ENCODE data around the gene DCT.

The DCT gene

DNA sequence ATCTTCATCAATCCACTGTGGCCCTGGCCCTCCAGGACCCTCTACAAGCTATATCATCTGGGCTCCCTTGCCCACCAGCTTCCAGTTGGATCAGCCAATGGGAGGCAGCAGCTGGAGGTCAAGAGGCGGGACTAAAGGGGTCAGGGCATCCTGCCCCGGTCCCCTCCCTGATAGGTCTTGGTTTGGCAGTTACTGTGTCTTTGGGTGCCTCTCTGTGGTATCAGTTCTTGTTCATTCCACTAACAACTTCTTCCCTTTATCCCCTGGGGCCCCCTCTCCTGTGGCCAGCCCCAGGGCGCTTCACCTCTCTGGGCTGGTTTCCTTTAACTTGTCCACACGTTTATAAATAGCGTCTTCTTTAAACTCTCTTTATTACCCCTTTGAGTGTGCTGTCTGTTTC is 83.6 kb downstream of the DCT start:
- Mint-ChIP-seq H3K4me1 (peaks cover 5% of the 10 kb centered on the region), H3K27me3 (peaks cover 2% of the 10 kb centered on the region), H3K36me3 (ENCODE audit: low read depth) (no peaks in the 10 kb centered on the region), H3K4me3 (no peak overlapping the region), H3K27ac (no peak overlapping the region), H3K9me3 (peaks cover 5% of the 10 kb centered on the region)
- ATAC-seq: no peak
- DNase-seq: no peak

DNA sequence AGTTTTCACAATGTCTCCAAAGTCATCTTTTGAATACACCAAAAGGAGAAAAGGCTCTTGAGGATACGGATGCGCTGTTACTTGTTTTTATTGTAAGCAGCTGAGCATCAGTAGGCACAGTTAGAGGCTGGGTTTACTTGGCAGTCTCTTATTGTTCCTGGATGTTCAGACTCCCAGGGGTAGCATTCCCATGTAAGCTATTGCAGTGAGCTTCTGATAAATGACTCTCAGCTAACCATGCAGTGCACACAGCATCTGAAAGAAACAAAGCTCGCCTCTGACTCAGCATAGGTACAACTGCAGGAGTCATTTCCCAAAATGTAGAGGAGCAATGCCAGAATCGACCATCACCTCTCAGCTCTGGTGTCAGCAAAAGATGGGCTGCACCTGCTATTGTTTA is 84.8 kb downstream of the DCT start:
- H3K4me3 Mint-ChIP-seq: no peak overlapping the region
- H3K4me1 Mint-ChIP-seq: peaks cover 5% of the 10 kb centered on the region
- DNase-seq (no peak), ATAC-seq (no peak)
- no peaks in the 10 kb centered on the region for H3K36me3 Mint-ChIP-seq (ENCODE audit: low read depth)
- H3K27ac Mint-ChIP-seq: no peak overlapping the region
- H3K9me3 Mint-ChIP-seq: peaks cover 5% of the 10 kb centered on the region
- H3K27me3 Mint-ChIP-seq: peaks cover 2% of the 10 kb centered on the region

DNA sequence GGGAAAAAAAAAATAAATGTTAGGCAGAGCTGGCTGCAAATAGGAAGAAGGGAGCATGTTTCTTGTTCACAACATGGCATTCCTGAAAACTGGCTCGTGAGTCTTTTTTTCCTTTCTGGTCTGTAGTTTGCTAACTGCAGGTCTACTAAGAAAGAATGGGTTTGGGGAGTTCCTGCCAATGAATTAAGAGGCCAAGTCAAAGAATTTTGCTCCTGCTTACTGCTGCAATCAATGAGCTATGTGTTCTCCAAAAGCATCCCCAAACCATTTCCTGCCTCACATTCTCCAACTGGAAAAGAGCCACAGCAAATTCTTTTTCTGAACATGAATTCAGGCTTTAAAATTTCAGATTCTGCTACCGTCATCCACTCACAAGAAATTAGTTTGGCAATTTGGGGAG is 88.6 kb downstream of the DCT start:
- Mint-ChIP-seq H3K27ac (no peak overlapping the region), H3K4me1 (peaks cover 2% of the 10 kb centered on the region), H3K36me3 (ENCODE audit: low read depth) (no peaks in the 10 kb centered on the region), H3K4me3 (no peak overlapping the region), H3K9me3 (no peaks in the 10 kb centered on the region), H3K27me3 (no peaks in the 10 kb centered on the region)
- ATAC-seq (no peak), DNase-seq (no peak)

DNA sequence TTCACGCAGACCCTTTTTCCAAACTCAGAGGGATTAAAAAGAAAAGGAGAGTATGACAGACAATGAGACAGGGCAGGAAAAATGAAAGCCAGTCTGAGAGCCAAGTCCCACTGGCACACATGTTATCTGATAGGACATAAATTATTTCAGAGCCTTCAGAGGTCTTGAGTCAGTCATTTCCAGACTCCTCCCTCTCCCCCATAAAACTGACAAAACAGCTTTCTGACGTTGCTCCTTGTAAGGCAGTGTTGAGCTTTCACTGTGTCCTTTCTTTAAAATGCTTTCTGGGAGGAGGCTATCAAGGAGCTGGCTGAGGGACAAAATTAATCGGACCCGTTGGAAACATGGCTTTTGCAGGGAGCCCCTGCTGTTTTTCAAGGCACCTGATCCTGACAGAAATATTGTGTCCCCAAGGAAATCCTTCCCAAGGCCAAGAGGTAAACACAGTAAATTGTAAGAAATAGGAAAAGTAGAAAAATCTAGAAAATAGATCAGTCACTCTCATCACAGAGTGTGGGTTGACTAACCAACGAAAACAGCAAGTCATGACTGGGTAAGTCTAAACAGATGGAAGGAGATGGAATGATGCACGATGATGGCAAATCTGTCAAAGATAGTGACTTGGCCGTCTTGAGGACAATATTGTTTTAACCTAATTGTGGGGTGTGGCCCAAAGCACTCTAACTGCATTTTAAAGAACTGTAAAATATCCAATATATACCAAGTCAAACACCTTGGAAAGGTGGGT is 89.7 kb downstream of the DCT start:
- H3K9me3 Mint-ChIP-seq: no peaks in the 10 kb centered on the region
- H3K4me1 Mint-ChIP-seq: peaks cover 2% of the 10 kb centered on the region
- DNase-seq (no peak), ATAC-seq (no peak)
- no peaks in the 10 kb centered on the region for H3K36me3 Mint-ChIP-seq (ENCODE audit: low read depth)
- H3K4me3 Mint-ChIP-seq: no peak overlapping the region
- no peak overlapping the region for H3K27ac Mint-ChIP-seq
- no peaks in the 10 kb centered on the region for H3K27me3 Mint-ChIP-seq

DNA sequence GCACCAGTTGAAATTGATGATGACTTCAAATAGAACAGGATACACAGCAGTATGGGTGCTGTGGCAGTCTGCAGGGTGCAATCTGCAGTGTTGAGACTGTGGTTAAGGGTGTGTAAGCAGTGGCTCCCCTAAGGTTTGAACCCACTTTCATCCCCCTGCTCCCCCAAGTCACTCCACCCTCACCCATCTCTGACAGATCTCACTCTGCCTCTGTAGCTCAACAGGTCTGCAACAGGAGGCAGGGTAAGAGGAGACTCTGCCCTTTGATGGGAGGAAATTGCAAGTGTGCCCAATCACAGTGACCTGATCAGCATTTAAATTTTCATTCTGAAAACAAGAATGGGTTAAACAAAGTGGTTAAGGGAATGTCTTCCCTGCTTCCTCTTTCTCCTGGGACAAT is 92.4 kb downstream of the DCT start:
- Mint-ChIP-seq H3K4me3 (no peak overlapping the region), H3K4me1 (peaks cover 2% of the 10 kb centered on the region), H3K27ac (no peak overlapping the region), H3K36me3 (ENCODE audit: low read depth) (no peaks in the 10 kb centered on the region), H3K9me3 (no peaks in the 10 kb centered on the region), H3K27me3 (no peaks in the 10 kb centered on the region)
- ATAC-seq (no peak), DNase-seq (no peak)

Measured in activated naive CD8-positive, alpha-beta T cell treated with anti-CD3 and anti-CD28 coated beads, Interleukin-2, amount 50 U/mL, for 24 hours (primary cell).